Measurements from ENCODE around the gene CR2.
"Not testable (repeated sequence)": the region's sequence is repeated elsewhere in the genome, so short reads cannot be mapped to it uniquely, and the experiment has no call there.

The CR2 gene

GRCh38 chr1:207516729-207517128 is 62.6 kb downstream of the CR2 start:
- H3K27ac ChIP-seq: no peak overlapping the region
- TF ChIP-seq CTCF (conservative IDR thresholded peaks at IDR 0.05; ENCODE audit: low read depth): no peak
- no peak for DNase-seq (ENCODE audit: low spot score)
- CTCF ChIA-PET: no interaction called here
- POLR2A ChIA-PET (ENCODE audit: low non-redundant PET): no interaction called here

GRCh38 chr1:207518608-207519236 is 64.6 kb downstream of the CR2 start:
- ChIA-PET POLR2A (ENCODE audit: low non-redundant PET) (no interaction called here), CTCF (interaction anchor here (0.5 kb wide), 1 partner anchor 607 kb away, joined by 3 read pairs; no protein-coding TSS in a partner anchor)
- no peak for TF ChIP-seq CTCF (conservative IDR thresholded peaks at IDR 0.05; ENCODE audit: low read depth)
- no peak overlapping the region for H3K27ac ChIP-seq
- DNase-seq (ENCODE audit: low spot score): no peak

- no peak for TF ChIP-seq CTCF (conservative IDR thresholded peaks at IDR 0.05; ENCODE audit: low read depth)
- POLR2A ChIA-PET (ENCODE audit: low non-redundant PET): no interaction called here
- no peak for DNase-seq (ENCODE audit: low spot score)
- H3K27ac ChIP-seq: no peak overlapping the region
- CTCF ChIA-PET: interaction anchor here (0.6 kb wide), 1 partner anchor 372 kb away, joined by 6 read pairs; no protein-coding TSS in a partner anchor
These were observed 65.6 kb downstream of the CR2 start for GRCh38 chr1:207519505-207520399.

- CTCF ChIA-PET: interaction anchor here (0.7 kb wide), 1 partner anchor 1766 kb away, joined by 3 read pairs; no protein-coding TSS in a partner anchor
- POLR2A ChIA-PET (ENCODE audit: low non-redundant PET): not testable (repeated sequence)
These were observed 66.5 kb downstream of the CR2 start for GRCh38 chr1:207520400-207521345.

GRCh38 chr1:207525239-207525638 is 71.1 kb downstream of the CR2 start:
- CTCF ChIA-PET: interaction anchor here (0.6 kb wide), 1 partner anchor 191 kb away, joined by 3 read pairs; no protein-coding TSS in a partner anchor
- POLR2A ChIA-PET (ENCODE audit: low non-redundant PET): not testable (repeated sequence)

More at GRCh38 chr1:207520400-207521345, 66.5 kb downstream of the CR2 start:
- not testable (repeated sequence) for H3K27ac ChIP-seq; DNase-seq (ENCODE audit: low spot score)

GRCh38 chr1:207528401-207528800 is 74.3 kb downstream of the CR2 start:
- POLR2A ChIA-PET (ENCODE audit: low non-redundant PET); DNase-seq (ENCODE audit: low spot score); CTCF ChIA-PET; H3K27ac ChIP-seq: not testable (repeated sequence)

More at GRCh38 chr1:207525239-207525638, 71.1 kb downstream of the CR2 start:
- not testable (repeated sequence) for DNase-seq (ENCODE audit: low spot score); H3K27ac ChIP-seq

- H3K27ac ChIP-seq; POLR2A ChIA-PET (ENCODE audit: low non-redundant PET); CTCF ChIA-PET; DNase-seq (ENCODE audit: low spot score): not testable (repeated sequence)
These were observed 82.1 kb downstream of the CR2 start for GRCh38 chr1:207536263-207536662.
